Measurements from ENCODE around the gene VSIG1. TPM values are rescaled to one million over a fixed set of nuclear protein-coding genes. Genes with fewer than 3 reads are reported as not detected.
A peak's percentile ranks its signal among the peaks of the same experiment; 100 is the strongest.

VSIG1 gene
- total and polyA plus RNA-seq, 2 of the 8 experiments (the other 6 are each of a cell fraction or from before 2014, with no cell fraction given): 2.2 to 2.9 TPM

DNA sequence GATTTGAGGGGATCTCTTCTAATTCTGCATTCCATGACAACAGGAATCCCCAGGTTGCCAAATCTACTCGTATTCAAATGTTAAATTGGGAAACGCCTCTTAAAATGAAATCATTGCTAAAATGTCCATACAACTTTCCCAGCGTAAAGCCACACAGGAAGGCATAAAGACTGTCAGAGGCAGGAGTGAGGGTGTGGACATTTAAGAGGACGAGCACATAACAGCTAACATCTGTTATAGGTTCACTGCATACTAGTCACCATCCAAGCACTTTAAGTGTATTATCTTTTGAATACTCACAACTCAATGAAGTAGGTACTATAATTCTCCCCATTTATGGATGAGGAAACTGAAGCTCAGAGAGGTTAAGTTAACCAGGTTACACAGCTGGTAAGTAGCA lies 82.3 kb downstream of the VSIG1 start:
- POLR2A ChIA-PET (ENCODE audit: partially characterized antibody): interaction anchor here (1.1 kb wide), 1 partner anchor 11 kb away, joined by 3 read pairs; no protein-coding TSS in a partner anchor
- CTCF ChIA-PET (ENCODE audit: partially characterized antibody): interaction anchor here (0.8 to 1.4 kb wide), 2 partner anchors 9 to 24 kb away, joined by 3 read pairs; no protein-coding TSS in a partner anchor

More for the DNA sequence above, 82.3 kb downstream of the VSIG1 start:
- Histone ChIP-seq H3K4me1 (replicated peaks in 1 of 4; ENCODE audit: control insufficient read depth in 3 of 4, insufficient read depth in 4 of 4, low read length in 3 of 4) (peaks cover 0 to 3% (median 0%) of the 10 kb centered on the region in 4 experiments; a peak in 1 of 7 replicates), H3K9ac (replicated peaks in 1 of 4; ENCODE audit: extremely low read depth in 1 of 4, low read depth in 3 of 4, low read length in 3 of 4) (no peak overlapping the region), H2BK20ac (ENCODE audit: low read length) (no peak overlapping the region), H4K8ac (ENCODE audit: extremely low read depth, insufficient read depth, low read length) (no peak overlapping the region), H4K5ac (ENCODE audit: insufficient read length, low read depth, low read length) (no peak overlapping the region), H3K23me2 (ENCODE audit: low read depth, low read length) (no peaks in the 10 kb centered on the region), H3K79me1 (ENCODE audit: low read depth, low read length) (no peaks in the 10 kb centered on the region), H3K4ac (replicated peaks; ENCODE audit: insufficient read length, low read depth, low read length) (no peak overlapping the region), H4K20me1 (replicated peaks in 1 of 2; ENCODE audit: control insufficient read depth in 1 of 2, insufficient read depth in 2 of 2, low read length in 2 of 2) (no peaks in the 10 kb centered on the region), H2BK120ac (replicated peaks; ENCODE audit: low read depth, low read length) (peak overlapping the region; percentile 43), H3K27ac (ENCODE audit: low read depth, low read length) (no peak overlapping the region), H3K36me3 (ENCODE audit: control insufficient read depth in 2 of 4, insufficient read depth in 4 of 4, low read length in 3 of 4) (no peaks in the 10 kb centered on the region), H3K9me3 (ENCODE audit: insufficient read depth in 2 of 2, low read depth in 1 of 2, low read length in 1 of 2) (no peaks in the 10 kb centered on the region), H3K14ac (ENCODE audit: insufficient read length) (no peak overlapping the region), H3K18ac (ENCODE audit: extremely low read depth, low read length) (no peak overlapping the region), H2BK5ac (ENCODE audit: low read depth, low read length) (no peak overlapping the region), H3K4me2 (ENCODE audit: insufficient read depth in 1 of 2, low read depth in 2 of 2, low read length in 2 of 2) (peak overlapping the region in 1 of 2 experiments; percentile 24; a peak in 1 of 4 replicates), H2BK15ac (ENCODE audit: low read length) (no peak overlapping the region), H3K4me3 (ENCODE audit: extremely low read depth in 1 of 4, insufficient read depth in 2 of 4, low read depth in 3 of 4, low read length in 4 of 4) (no peak overlapping the region), H2AFZ (ENCODE audit: low read length) (no peak overlapping the region), H3K27me3 (replicated peaks in 1 of 4; ENCODE audit: control insufficient read depth in 3 of 4, extremely low read depth in 1 of 4, insufficient read depth in 3 of 4, low read length in 3 of 4) (no peaks in the 10 kb centered on the region), H3K23ac (ENCODE audit: insufficient read length) (no peak overlapping the region), H2BK12ac (ENCODE audit: low read depth, low read length) (no peak overlapping the region), H4K91ac (replicated peaks; ENCODE audit: insufficient read length, low read length) (no peak overlapping the region), H2AK5ac (ENCODE audit: low read depth, low read length) (no peak overlapping the region), H3K56ac (replicated peaks; ENCODE audit: insufficient read length, low read depth, low read length) (no peak overlapping the region), H3K79me2 (ENCODE audit: control insufficient read depth in 1 of 2, insufficient read depth in 2 of 2, low read length in 2 of 2) (no peaks in the 10 kb centered on the region)
- TF ChIP-seq SP4 (IDR thresholded peaks at IDR 0.05; ENCODE audit: low read length) (no peak), EGR1 (IDR thresholded peaks at IDR 0.05; ENCODE audit: borderline replicate concordance, low read depth, low read length) (no peak), CHD1 (IDR thresholded peaks at IDR 0.05; ENCODE audit: low read depth, low read length) (no peak)
- TF ChIP-seq, protein P1, sequence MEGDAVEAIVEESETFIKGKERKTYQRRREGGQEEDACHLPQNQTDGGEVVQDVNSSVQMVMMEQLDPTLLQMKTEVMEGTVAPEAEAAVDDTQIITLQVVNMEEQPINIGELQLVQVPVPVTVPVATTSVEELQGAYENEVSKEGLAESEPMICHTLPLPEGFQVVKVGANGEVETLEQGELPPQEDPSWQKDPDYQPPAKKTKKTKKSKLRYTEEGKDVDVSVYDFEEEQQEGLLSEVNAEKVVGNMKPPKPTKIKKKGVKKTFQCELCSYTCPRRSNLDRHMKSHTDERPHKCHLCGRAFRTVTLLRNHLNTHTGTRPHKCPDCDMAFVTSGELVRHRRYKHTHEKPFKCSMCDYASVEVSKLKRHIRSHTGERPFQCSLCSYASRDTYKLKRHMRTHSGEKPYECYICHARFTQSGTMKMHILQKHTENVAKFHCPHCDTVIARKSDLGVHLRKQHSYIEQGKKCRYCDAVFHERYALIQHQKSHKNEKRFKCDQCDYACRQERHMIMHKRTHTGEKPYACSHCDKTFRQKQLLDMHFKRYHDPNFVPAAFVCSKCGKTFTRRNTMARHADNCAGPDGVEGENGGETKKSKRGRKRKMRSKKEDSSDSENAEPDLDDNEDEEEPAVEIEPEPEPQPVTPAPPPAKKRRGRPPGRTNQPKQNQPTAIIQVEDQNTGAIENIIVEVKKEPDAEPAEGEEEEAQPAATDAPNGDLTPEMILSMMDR (IDR thresholded peaks at IDR 0.05; ENCODE audit: control extremely low read depth in 1 of 3, insufficient read depth in 1 of 3, low read depth in 1 of 3, low read length in 3 of 3): no peak
- FAIRE-seq (peak; percentile 76), DNase-seq (ENCODE audit: low read depth in 1 of 2, low spot score in 2 of 2) (no peak)
- WGBS, 2 experiments (ENCODE audit: extremely low coverage in 1 of 2, insufficient coverage in 1 of 2, insufficient read length in 1 of 2, insufficient replicate concordance in 2 of 2, low coverage in 1 of 2, low lambda C conversion rate in 2 of 2, missing lambda C conversion rate in 1 of 2): 46% methylated on average over 4 of the region's 4 CpGs; no CpG with 5 or more reads in 1 of the 2 experiments
